ENCODE data around the gene GADD45A.

The GADD45A gene

GRCh38 chr1:67689267-67690017 is 4.4 kb downstream of the GADD45A start:
- no peak for DNase-seq

- DNase-seq = no peak
Observed at GRCh38 chr1:67690018-67690363, 5.0 kb downstream of the GADD45A start.

GRCh38 chr1:67690411-67690810 is 5.4 kb downstream of the GADD45A start:
- DNase-seq = no peak

- no peak for DNase-seq
Observed at GRCh38 chr1:67691712-67692111, 6.7 kb downstream of the GADD45A start.

GRCh38 chr1:67695963-67696362 is 11.0 kb downstream of the GADD45A start:
- no peak for DNase-seq

GRCh38 chr1:67696708-67697107 is 11.7 kb downstream of the GADD45A start:
- peak in 2 of 4 experiments; percentile 29 to 32 for DNase-seq

GRCh38 chr1:67700220-67700619 is 15.2 kb downstream of the GADD45A start:
- no peak for DNase-seq

GRCh38 chr1:67700692-67701410 is 15.8 kb downstream of the GADD45A start:
- DNase-seq = no peak

GRCh38 chr1:67701876-67702275 is 16.9 kb downstream of the GADD45A start:
- DNase-seq = no peak

GRCh38 chr1:67704351-67704750 is 19.4 kb downstream of the GADD45A start:
- no peak for DNase-seq

GRCh38 chr1:67705735-67706453 is 20.9 kb downstream of the GADD45A start:
- no peak for DNase-seq

- no peak for DNase-seq
Observed at GRCh38 chr1:67708606-67709005, 23.6 kb downstream of the GADD45A start.

GRCh38 chr1:67710417-67710816 is 25.4 kb downstream of the GADD45A start:
- DNase-seq = no peak

- no peak for DNase-seq
Observed at GRCh38 chr1:67711158-67711854, 26.3 kb downstream of the GADD45A start.

GRCh38 chr1:67711855-67712212 is 26.8 kb downstream of the GADD45A start:
- DNase-seq = no peak

GRCh38 chr1:67713057-67713846 is 28.3 kb downstream of the GADD45A start:
- DNase-seq = no peak

GRCh38 chr1:67715819-67716218 is 30.8 kb downstream of the GADD45A start:
- no peak for DNase-seq

GRCh38 chr1:67716800-67717199 is 31.8 kb downstream of the GADD45A start:
- no peak for DNase-seq

- DNase-seq = no peak
Observed at GRCh38 chr1:67717876-67718275, 32.9 kb downstream of the GADD45A start.

GRCh38 chr1:67719329-67720196 is 34.6 kb downstream of the GADD45A start:
- DNase-seq = no peak

- DNase-seq = no peak
Observed at GRCh38 chr1:67721112-67721511, 36.1 kb downstream of the GADD45A start.
